Sigmoid colon (tissue), 7 donors: ENCODE results near the gene IL11. TPM values are rescaled to one million over a fixed set of nuclear protein-coding genes. Genes with fewer than 3 reads are reported as not detected.
A peak's percentile ranks its signal among the peaks of the same experiment; 100 is the strongest.

Experiments used
- DNase-seq: peaks from one replicate; pipeline ENCODE4 v3.0.0-alpha.2; 2019
- H3K27ac ChIP-seq, 4 donors: fragments of 200-600 bp; sonication (generic); one replicate each; pipeline ENCODE4 v1.5.1; 2016 to 2019; ENCODE audit warnings: mild to moderate bottlenecking in 1 of 4
- H3K27me3 ChIP-seq, 3 donors: fragments of 200-600 bp; sonication (generic); one replicate each; pipeline ENCODE4 v1.5.1; 2019; ENCODE audit warnings: mild to moderate bottlenecking in 1 of 3
- H3K36me3 ChIP-seq, 4 donors: fragments of 200-600 bp; sonication (generic); one replicate each; pipeline ENCODE4 v1.5.1; 2016 to 2019
- H3K4me1 ChIP-seq, 4 donors: fragments of 200-600 bp; sonication (generic); one replicate each; pipeline ENCODE4 v1.5.1; 2017 to 2019
- H3K4me3 ChIP-seq, 4 donors: fragments of 200-600 bp; sonication (generic); one replicate each; pipeline ENCODE4 v1.5.1; 2017 to 2019; ENCODE audit warnings: mild to moderate bottlenecking in 2 of 4, moderate library complexity in 1 of 4
- H3K9me3 ChIP-seq, 4 donors: fragments of 200-600 bp in 3 of 4; sonication (generic) in 3 of 4; one replicate each; pipeline versions ENCODE4 v1.5.1 to v1.6.1; 2013 to 2019
- CTCF ChIP-seq, 4 experiments: fragments of 450-650 bp in 3 of 4; fragments of 200-600 bp in 1 of 4; IDR thresholded peaks; one replicate each; pipeline ENCODE4 v1.5.1; 2016 to 2019; ENCODE audit warnings: antibody characterized with exemption in 4 of 4, mild to moderate bottlenecking in 3 of 4, moderate library complexity in 2 of 4
- EP300 ChIP-seq, 4 donors: sonication (generic); formaldehyde crosslinking; IDR thresholded peaks; one replicate each; pipeline ENCODE4 v1.6.1; 2017; ENCODE audit warnings: antibody characterized with exemption in 4 of 4
- POLR2A ChIP-seq, 2 donors: fragments of 450-650 bp; IDR thresholded peaks; one replicate each; pipeline ENCODE4 v1.6.1; 2016; ENCODE audit warnings: antibody characterized with exemption in 2 of 2, mild to moderate bottlenecking in 2 of 2, moderate library complexity in 2 of 2
- POLR2AphosphoS5 ChIP-seq, 4 donors: sonication (generic); formaldehyde crosslinking; IDR thresholded peaks; one replicate each; pipeline ENCODE4 v1.6.1; 2017; ENCODE audit warnings: antibody characterized with exemption in 4 of 4
- whole genome bisulfite sequencing, 2 donors: extraction: QIAGEN DNeasy Blood & Tissue Kit; methylation state at CpG; one replicate each; pipeline ENCODE4 v1.1.7; 2013; 5-methylcytosine and 5-hydroxymethylcytosine counted together
- intact Hi-C: fragments of 100-400 bp; cut with DNase I; formaldehyde crosslinking; loops from one replicate; pipeline ENCODE4 v1.15.1; 2023
- polyA plus RNA-seq, 3 donors: library from polyadenylated mRNA; stranded (reverse); fragments of 200-250 nt; gene quantifications; one replicate each; pipeline ENCODE4 v1.2.3, GENCODE V29; 2013
- total RNA-seq, 4 donors: library from RNA; depleted of rRNA; stranded (reverse); fragments of >200 nt; gene quantifications; one replicate each; pipeline ENCODE4 v1.1.0, GENCODE V29; 2016
- donor health status: healthy with polysubstance abuse.
- donor health status: Bipolar disorder and iron deficiency.
- donor health status: healthy.

IL11 gene
- total and polyA plus RNA-seq, 7 donors, result 0.74 to 4.4 (median 0.81) TPM; not detected in 4

- peaks cover 28 to 73% (median 55%) of the 10 kb centered on the region in 3 donors for H3K27me3 ChIP-seq
- peaks cover 0 to 19% (median 17%) of the 10 kb centered on the region in 4 donors for H3K4me1 ChIP-seq
- peak; percentile 81 for DNase-seq
- no peaks in the 10 kb centered on the region for H3K36me3 ChIP-seq
- no peaks in the 10 kb centered on the region for H3K9me3 ChIP-seq
- intact Hi-C loops, result no loop called here
- peak overlapping the region in 3 of 4 donors; percentile 29 to 38 (median 30) for H3K4me3 ChIP-seq
- TF ChIP-seq POLR2A (IDR thresholded peaks at IDR 0.05) (no peak), POLR2AphosphoS5 (IDR thresholded peaks at IDR 0.05) (no peak), EP300 (IDR thresholded peaks at IDR 0.05) (no peak), CTCF (IDR thresholded peaks at IDR 0.05) (no peak)
- H3K27ac ChIP-seq, result no peak overlapping the region
- 1 to 2% methylated on average over 72 of the region's 72 CpGs for WGBS, 2 donors
These were observed 16.2 kb downstream of the IL11 start for GRCh38 chr19:55353803-55354697.

GRCh38 chr19:55353356-55353802 is 16.9 kb downstream of the IL11 start:
- no peak overlapping the region for H3K27ac ChIP-seq
- H3K27me3 ChIP-seq, result peaks cover 28 to 73% (median 55%) of the 10 kb centered on the region in 3 donors
- H3K4me3 ChIP-seq, result peak overlapping the region in 3 of 4 donors; percentile 29 to 38 (median 30)
- no peak for TF ChIP-seq POLR2AphosphoS5 (IDR thresholded peaks at IDR 0.05)
- no peak for TF ChIP-seq POLR2A (IDR thresholded peaks at IDR 0.05)
- TF ChIP-seq CTCF (IDR thresholded peaks at IDR 0.05), result no peak
- TF ChIP-seq EP300 (IDR thresholded peaks at IDR 0.05), result no peak
- peaks cover 0 to 19% (median 17%) of the 10 kb centered on the region in 4 donors for H3K4me1 ChIP-seq
- no peaks in the 10 kb centered on the region for H3K9me3 ChIP-seq
- WGBS, 2 donors, result 3 to 4% methylated on average over 24 of the region's 24 CpGs
- intact Hi-C loops, result no loop called here
- DNase-seq, result no peak
- H3K36me3 ChIP-seq, result no peaks in the 10 kb centered on the region

- TF ChIP-seq CTCF (IDR thresholded peaks at IDR 0.05), result no peak
- no peak for TF ChIP-seq POLR2AphosphoS5 (IDR thresholded peaks at IDR 0.05)
- TF ChIP-seq POLR2A (IDR thresholded peaks at IDR 0.05), result no peak
- TF ChIP-seq EP300 (IDR thresholded peaks at IDR 0.05), result no peak
- Histone ChIP-seq H3K36me3 (no peaks in the 10 kb centered on the region), H3K4me3 (no peak overlapping the region), H3K27ac (no peak overlapping the region), H3K27me3 (peaks cover 28 to 73% (median 55%) of the 10 kb centered on the region in 3 donors), H3K4me1 (peaks cover 0 to 19% (median 17%) of the 10 kb centered on the region in 4 donors), H3K9me3 (no peaks in the 10 kb centered on the region)
- intact Hi-C loops, result no loop called here
- no peak for DNase-seq
- 46 to 66% methylated on average over 25 of the region's 25 CpGs for WGBS, 2 donors
These were observed 17.6 kb downstream of the IL11 start for GRCh38 chr19:55352549-55353145.

- peaks cover 0 to 19% (median 17%) of the 10 kb centered on the region in 4 donors for H3K4me1 ChIP-seq
- H3K4me3 ChIP-seq, result no peak overlapping the region
- intact Hi-C loops, result no loop called here
- no peaks in the 10 kb centered on the region for H3K9me3 ChIP-seq
- TF ChIP-seq CTCF (IDR thresholded peaks at IDR 0.05) (no peak), POLR2AphosphoS5 (IDR thresholded peaks at IDR 0.05) (no peak), EP300 (IDR thresholded peaks at IDR 0.05) (no peak), POLR2A (IDR thresholded peaks at IDR 0.05) (no peak)
- peaks cover 28 to 72% (median 50%) of the 10 kb centered on the region in 3 donors for H3K27me3 ChIP-seq
- no peak for DNase-seq
- H3K36me3 ChIP-seq, result peaks cover 0 to 5% (median under 1%) of the 10 kb centered on the region in 4 donors
- WGBS, 2 donors, result 65 to 69% methylated on average over 6 of the region's 6 CpGs
- no peak overlapping the region for H3K27ac ChIP-seq
These were observed 18.2 kb downstream of the IL11 start for GRCh38 chr19:55352040-55352439.
